HEK293 (cell line): Measurements from ENCODE around the gene PDK2.

Experiments used
- GLIS2 ChIP-seq: fragments of 450-650 bp; formaldehyde crosslinking; IDR thresholded peaks from 2 replicates; pipeline ENCODE4 v1.5.1; 2016; ENCODE audit warnings: missing biosample characterization, missing genetic modification characterization
- HOXA7 ChIP-seq: sonication (generic); formaldehyde crosslinking; IDR thresholded peaks from 2 replicates; pipeline ENCODE4 v1.8.1; 2022; ENCODE audit warnings: missing genetic modification reagents, borderline replicate concordance
- HOXD13 ChIP-seq: sonication (generic); formaldehyde crosslinking; IDR thresholded peaks from 2 replicates; pipeline ENCODE4 v1.8.0; 2022; ENCODE audit warnings: missing genetic modification reagents, borderline replicate concordance
- IKZF3 ChIP-seq: fragments of 450-650 bp; IDR thresholded peaks from 2 replicates; pipeline ENCODE4 v1.5.0; 2018; ENCODE audit warnings: missing biosample characterization, mild to moderate bottlenecking, missing genetic modification characterization, moderate library complexity
- KLF16 ChIP-seq: fragments of 450-650 bp; formaldehyde crosslinking; IDR thresholded peaks from 2 replicates; pipeline ENCODE4 v1.5.1; 2017; ENCODE audit warnings: missing biosample characterization, missing genetic modification characterization
- MEIS1 ChIP-seq: sonication (generic); formaldehyde crosslinking; IDR thresholded peaks from 2 replicates; pipeline ENCODE4 v1.8.1; 2022; ENCODE audit warnings: missing genetic modification reagents, mild to moderate bottlenecking, borderline replicate concordance
- PRDM1 ChIP-seq: fragments of 450-650 bp; formaldehyde crosslinking; IDR thresholded peaks from 2 replicates; pipeline ENCODE4; 2016; ENCODE audit warnings: missing biosample characterization, missing genetic modification characterization
- TCF7L2 ChIP-seq: IDR thresholded peaks from 2 replicates; pipeline ENCODE4 v1.6.1; 2011; ENCODE audit warnings: low read depth, mild to moderate bottlenecking, inconsistent platforms, low read length, moderate library complexity, borderline replicate concordance
- ZBTB21 ChIP-seq: fragments of 450-650 bp; formaldehyde crosslinking; IDR thresholded peaks from 2 replicates; pipeline ENCODE4 v1.5.1; 2017; ENCODE audit warnings: missing biosample characterization, missing genetic modification characterization
- ZFP37 ChIP-seq: fragments of 450-650 bp; formaldehyde crosslinking; IDR thresholded peaks from 2 replicates; pipeline ENCODE4 v1.5.1; 2016; ENCODE audit warnings: missing biosample characterization, missing genetic modification characterization
- ZFP41 ChIP-seq: fragments of 450-650 bp; formaldehyde crosslinking; IDR thresholded peaks from 2 replicates; pipeline ENCODE4 v1.5.1; 2016; ENCODE audit warnings: missing biosample characterization, missing genetic modification characterization, borderline replicate concordance
- ZNF19 ChIP-seq: fragments of 450-650 bp; formaldehyde crosslinking; IDR thresholded peaks from 2 replicates; pipeline ENCODE4; 2016; ENCODE audit warnings: missing biosample characterization, missing genetic modification characterization, low read depth
- ZNF202 ChIP-seq: fragments of 450-650 bp; formaldehyde crosslinking; IDR thresholded peaks from 2 replicates; pipeline ENCODE4 v1.5.1; 2016; ENCODE audit warnings: missing biosample characterization, missing genetic modification characterization, borderline replicate concordance
- ZNF211 ChIP-seq: fragments of 450-650 bp; formaldehyde crosslinking; IDR thresholded peaks from 2 replicates; pipeline ENCODE4 v1.5.1; 2016; ENCODE audit warnings: low read depth, missing biosample characterization, missing genetic modification characterization
- ZNF37A ChIP-seq: fragments of 450-650 bp; IDR thresholded peaks from 2 replicates; pipeline ENCODE4 v1.5.1; 2018; ENCODE audit warnings: missing biosample characterization, missing genetic modification characterization
- ZNF449 ChIP-seq: fragments of 450-650 bp; formaldehyde crosslinking; IDR thresholded peaks from 2 replicates; pipeline ENCODE4 v1.5.1; 2017; ENCODE audit warnings: missing biosample characterization, mild to moderate bottlenecking, missing genetic modification characterization, moderate library complexity
- ZNF48 ChIP-seq: fragments of 450-650 bp; formaldehyde crosslinking; IDR thresholded peaks from 2 replicates; pipeline ENCODE4 v1.5.1; 2016; ENCODE audit warnings: missing biosample characterization, missing genetic modification characterization
- ZNF530 ChIP-seq: fragments of 450-650 bp; formaldehyde crosslinking; IDR thresholded peaks from 2 replicates; pipeline ENCODE4 v1.5.1; 2016; ENCODE audit warnings: low read depth, missing biosample characterization, missing genetic modification characterization
- ZNF664 ChIP-seq: fragments of 450-650 bp; formaldehyde crosslinking; IDR thresholded peaks from 2 replicates; pipeline ENCODE4 v1.5.1; 2016; ENCODE audit warnings: missing biosample characterization, missing genetic modification characterization
- ZNF707 ChIP-seq: fragments of 450-650 bp; formaldehyde crosslinking; IDR thresholded peaks from 2 replicates; pipeline ENCODE4 v1.5.1; 2016; ENCODE audit warnings: missing biosample characterization, missing genetic modification characterization
- ZNF768 ChIP-seq: fragments of 450-650 bp; formaldehyde crosslinking; IDR thresholded peaks from 2 replicates; pipeline ENCODE4 v1.5.1; 2018; ENCODE audit warnings: missing biosample characterization, mild to moderate bottlenecking, missing genetic modification characterization
- ZNF785 ChIP-seq: fragments of 450-650 bp; formaldehyde crosslinking; IDR thresholded peaks from 2 replicates; pipeline ENCODE4 v1.5.1; 2016; ENCODE audit warnings: missing biosample characterization, missing genetic modification characterization
- ZNF791 ChIP-seq: fragments of 450-650 bp; formaldehyde crosslinking; IDR thresholded peaks from 2 replicates; pipeline ENCODE4 v1.5.1; 2016; ENCODE audit warnings: missing biosample characterization, missing genetic modification characterization
- ZNF792 ChIP-seq: fragments of 450-650 bp; formaldehyde crosslinking; IDR thresholded peaks from 2 replicates; pipeline ENCODE4 v1.5.1; 2016; ENCODE audit warnings: missing biosample characterization, missing genetic modification characterization
- TF ChIP-seq, protein P1 (sequence below): fragments of 450-650 bp; formaldehyde crosslinking; IDR thresholded peaks from 2 replicates; pipeline ENCODE4 v1.5.1; 2017; ENCODE audit warnings: missing biosample characterization, missing genetic modification characterization
- TF ChIP-seq, protein P2 (sequence below): fragments of 450-650 bp; formaldehyde crosslinking; IDR thresholded peaks from 2 replicates; pipeline ENCODE4 v1.5.1; 2016; ENCODE audit warnings: missing biosample characterization, missing genetic modification characterization
- TF ChIP-seq, protein P3 (sequence below): fragments of 450-650 bp; formaldehyde crosslinking; IDR thresholded peaks from 2 replicates; pipeline ENCODE4 v1.5.1; 2016; ENCODE audit warnings: missing biosample characterization, missing genetic modification characterization
- TF ChIP-seq, protein P4 (sequence below): fragments of 450-650 bp; formaldehyde crosslinking; IDR thresholded peaks from 2 replicates; pipeline ENCODE4 v1.5.1; 2016; ENCODE audit warnings: missing biosample characterization, missing genetic modification characterization
- TF ChIP-seq, protein P5 (sequence below): sonication (generic); formaldehyde crosslinking; IDR thresholded peaks from 2 replicates; pipeline ENCODE4 v1.8.1; 2022; ENCODE audit warnings: mild to moderate bottlenecking, moderate library complexity, missing genetic modification reagents

PDK2 gene

GRCh38 chr17:50051082-50051576, 44.0 kb upstream of the PDK2 start (continued):
- TF ChIP-seq, protein P1, sequence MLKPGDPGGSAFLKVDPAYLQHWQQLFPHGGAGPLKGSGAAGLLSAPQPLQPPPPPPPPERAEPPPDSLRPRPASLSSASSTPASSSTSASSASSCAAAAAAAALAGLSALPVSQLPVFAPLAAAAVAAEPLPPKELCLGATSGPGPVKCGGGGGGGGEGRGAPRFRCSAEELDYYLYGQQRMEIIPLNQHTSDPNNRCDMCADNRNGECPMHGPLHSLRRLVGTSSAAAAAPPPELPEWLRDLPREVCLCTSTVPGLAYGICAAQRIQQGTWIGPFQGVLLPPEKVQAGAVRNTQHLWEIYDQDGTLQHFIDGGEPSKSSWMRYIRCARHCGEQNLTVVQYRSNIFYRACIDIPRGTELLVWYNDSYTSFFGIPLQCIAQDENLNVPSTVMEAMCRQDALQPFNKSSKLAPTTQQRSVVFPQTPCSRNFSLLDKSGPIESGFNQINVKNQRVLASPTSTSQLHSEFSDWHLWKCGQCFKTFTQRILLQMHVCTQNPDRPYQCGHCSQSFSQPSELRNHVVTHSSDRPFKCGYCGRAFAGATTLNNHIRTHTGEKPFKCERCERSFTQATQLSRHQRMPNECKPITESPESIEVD (tag by site-specific recombination): no peak
- 0 out of 2 replicates have a peak, but pooled peaks have one; percentile 26 for TF ChIP-seq IKZF3 (tag by site-specific recombination)
- no peak for TF ChIP-seq ZNF664 (tag by site-specific recombination)
- TF ChIP-seq, protein P2, sequence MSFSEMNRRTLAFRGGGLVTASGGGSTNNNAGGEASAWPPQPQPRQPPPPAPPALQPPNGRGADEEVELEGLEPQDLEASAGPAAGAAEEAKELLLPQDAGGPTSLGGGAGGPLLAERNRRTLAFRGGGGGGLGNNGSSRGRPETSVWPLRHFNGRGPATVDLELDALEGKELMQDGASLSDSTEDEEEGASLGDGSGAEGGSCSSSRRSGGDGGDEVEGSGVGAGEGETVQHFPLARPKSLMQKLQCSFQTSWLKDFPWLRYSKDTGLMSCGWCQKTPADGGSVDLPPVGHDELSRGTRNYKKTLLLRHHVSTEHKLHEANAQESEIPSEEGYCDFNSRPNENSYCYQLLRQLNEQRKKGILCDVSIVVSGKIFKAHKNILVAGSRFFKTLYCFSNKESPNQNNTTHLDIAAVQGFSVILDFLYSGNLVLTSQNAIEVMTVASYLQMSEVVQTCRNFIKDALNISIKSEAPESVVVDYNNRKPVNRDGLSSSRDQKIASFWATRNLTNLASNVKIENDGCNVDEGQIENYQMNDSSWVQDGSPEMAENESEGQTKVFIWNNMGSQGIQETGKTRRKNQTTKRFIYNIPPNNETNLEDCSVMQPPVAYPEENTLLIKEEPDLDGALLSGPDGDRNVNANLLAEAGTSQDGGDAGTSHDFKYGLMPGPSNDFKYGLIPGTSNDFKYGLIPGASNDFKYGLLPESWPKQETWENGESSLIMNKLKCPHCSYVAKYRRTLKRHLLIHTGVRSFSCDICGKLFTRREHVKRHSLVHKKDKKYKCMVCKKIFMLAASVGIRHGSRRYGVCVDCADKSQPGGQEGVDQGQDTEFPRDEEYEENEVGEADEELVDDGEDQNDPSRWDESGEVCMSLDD (tag by site-specific recombination): peak; percentile 25; the same call in 1 of the 2 replicates
- TF ChIP-seq HOXA7: no peak
- no peak for TF ChIP-seq ZNF792 (tag by site-specific recombination)
- peak; percentile 73 for TF ChIP-seq GLIS2 (tag by site-specific recombination)
- TF ChIP-seq ZNF48 (tag by site-specific recombination): no peak
- no peak for TF ChIP-seq KLF16 (tag by site-specific recombination)
- no peak for TF ChIP-seq ZNF768 (tag by site-specific recombination)
- no peak for TF ChIP-seq TCF7L2
- no peak for TF ChIP-seq ZNF211 (tag by site-specific recombination)
- TF ChIP-seq, protein P3, sequence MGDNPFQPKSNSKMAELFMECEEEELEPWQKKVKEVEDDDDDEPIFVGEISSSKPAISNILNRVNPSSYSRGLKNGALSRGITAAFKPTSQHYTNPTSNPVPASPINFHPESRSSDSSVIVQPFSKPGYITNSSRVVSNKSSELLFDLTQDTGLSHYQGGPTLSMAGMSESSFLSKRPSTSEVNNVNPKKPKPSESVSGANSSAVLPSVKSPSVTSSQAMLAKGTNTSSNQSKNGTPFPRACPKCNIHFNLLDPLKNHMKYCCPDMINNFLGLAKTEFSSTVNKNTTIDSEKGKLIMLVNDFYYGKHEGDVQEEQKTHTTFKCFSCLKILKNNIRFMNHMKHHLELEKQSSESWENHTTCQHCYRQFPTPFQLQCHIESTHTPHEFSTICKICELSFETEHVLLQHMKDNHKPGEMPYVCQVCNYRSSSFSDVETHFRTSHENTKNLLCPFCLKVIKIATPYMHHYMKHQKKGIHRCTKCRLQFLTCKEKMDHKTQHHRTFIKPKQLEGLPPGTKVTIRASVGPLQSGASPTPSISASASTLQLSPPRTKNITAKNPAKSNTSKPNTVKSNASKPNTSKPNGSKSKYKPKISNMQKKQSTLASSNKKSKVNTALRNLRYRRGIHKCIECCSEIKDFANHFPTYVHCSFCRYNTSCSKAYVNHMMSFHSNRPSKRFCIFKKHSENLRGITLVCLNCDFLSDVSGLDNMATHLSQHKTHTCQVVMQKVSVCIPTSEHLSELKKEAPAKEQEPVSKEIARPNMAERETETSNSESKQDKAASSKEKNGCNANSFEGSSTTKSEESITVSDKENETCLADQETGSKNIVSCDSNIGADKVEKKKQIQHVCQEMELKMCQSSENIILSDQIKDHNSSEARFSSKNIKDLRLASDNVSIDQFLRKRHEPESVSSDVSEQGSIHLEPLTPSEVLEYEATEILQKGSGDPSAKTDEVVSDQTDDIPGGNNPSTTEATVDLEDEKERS (tag by site-specific recombination): no peak
- TF ChIP-seq MEIS1 (CRISPR knock-in tag): no peak
- TF ChIP-seq ZNF707 (tag by site-specific recombination): no peak
- TF ChIP-seq PRDM1 (tag by site-specific recombination): peak; percentile 63
- TF ChIP-seq HOXD13 (CRISPR knock-in tag): no peak
- TF ChIP-seq ZNF449 (tag by site-specific recombination): no peak
- no peak for TF ChIP-seq ZFP41
- TF ChIP-seq, protein P4, sequence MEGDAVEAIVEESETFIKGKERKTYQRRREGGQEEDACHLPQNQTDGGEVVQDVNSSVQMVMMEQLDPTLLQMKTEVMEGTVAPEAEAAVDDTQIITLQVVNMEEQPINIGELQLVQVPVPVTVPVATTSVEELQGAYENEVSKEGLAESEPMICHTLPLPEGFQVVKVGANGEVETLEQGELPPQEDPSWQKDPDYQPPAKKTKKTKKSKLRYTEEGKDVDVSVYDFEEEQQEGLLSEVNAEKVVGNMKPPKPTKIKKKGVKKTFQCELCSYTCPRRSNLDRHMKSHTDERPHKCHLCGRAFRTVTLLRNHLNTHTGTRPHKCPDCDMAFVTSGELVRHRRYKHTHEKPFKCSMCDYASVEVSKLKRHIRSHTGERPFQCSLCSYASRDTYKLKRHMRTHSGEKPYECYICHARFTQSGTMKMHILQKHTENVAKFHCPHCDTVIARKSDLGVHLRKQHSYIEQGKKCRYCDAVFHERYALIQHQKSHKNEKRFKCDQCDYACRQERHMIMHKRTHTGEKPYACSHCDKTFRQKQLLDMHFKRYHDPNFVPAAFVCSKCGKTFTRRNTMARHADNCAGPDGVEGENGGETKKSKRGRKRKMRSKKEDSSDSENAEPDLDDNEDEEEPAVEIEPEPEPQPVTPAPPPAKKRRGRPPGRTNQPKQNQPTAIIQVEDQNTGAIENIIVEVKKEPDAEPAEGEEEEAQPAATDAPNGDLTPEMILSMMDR: no peak
- peak; percentile 75; the same call in 1 of the 2 replicates for TF ChIP-seq ZFP37 (tag by site-specific recombination)
- no peak for TF ChIP-seq ZNF791 (tag by site-specific recombination)
- TF ChIP-seq ZNF530 (tag by site-specific recombination): no peak
- TF ChIP-seq ZNF19 (tag by site-specific recombination): no peak
- TF ChIP-seq, protein P5, sequence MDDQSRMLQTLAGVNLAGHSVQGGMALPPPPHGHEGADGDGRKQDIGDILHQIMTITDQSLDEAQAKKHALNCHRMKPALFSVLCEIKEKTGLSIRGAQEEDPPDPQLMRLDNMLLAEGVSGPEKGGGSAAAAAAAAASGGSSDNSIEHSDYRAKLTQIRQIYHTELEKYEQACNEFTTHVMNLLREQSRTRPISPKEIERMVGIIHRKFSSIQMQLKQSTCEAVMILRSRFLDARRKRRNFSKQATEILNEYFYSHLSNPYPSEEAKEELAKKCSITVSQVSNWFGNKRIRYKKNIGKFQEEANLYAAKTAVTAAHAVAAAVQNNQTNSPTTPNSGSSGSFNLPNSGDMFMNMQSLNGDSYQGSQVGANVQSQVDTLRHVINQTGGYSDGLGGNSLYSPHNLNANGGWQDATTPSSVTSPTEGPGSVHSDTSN (CRISPR knock-in tag): no peak
- TF ChIP-seq ZNF202 (tag by site-specific recombination): no peak
- no peak; the same call in 1 of the 2 replicates for TF ChIP-seq ZBTB21 (tag by site-specific recombination)
- no peak for TF ChIP-seq ZNF37A (tag by site-specific recombination)
- TF ChIP-seq ZNF785 (tag by site-specific recombination): no peak
